Tibial nerve (tissue), 4 donors: ENCODE results near the gene C1QBP. TPM values are rescaled to one million over a fixed set of nuclear protein-coding genes. Genes with fewer than 3 reads are reported as not detected.
A peak's percentile ranks its signal among the peaks of the same experiment; 100 is the strongest.

Experiments used
- DNase-seq, 2 donors: peaks; one replicate each; pipeline ENCODE4 v3.0.0-alpha.2; 2019; ENCODE audit warnings: low spot score in 2 of 2
- H3K27ac ChIP-seq, 4 donors: fragments of 200-600 bp; sonication (generic) in 3 of 4; one replicate each; pipeline ENCODE4 v1.5.1; 2017 to 2019; ENCODE audit warnings: mild to moderate bottlenecking in 1 of 4
- H3K27me3 ChIP-seq, 2 donors: fragments of 200-600 bp; sonication (generic) in 1 of 2; one replicate each; pipeline versions ENCODE4 v1.5.1 to v1.6.0; 2017 to 2019
- H3K36me3 ChIP-seq, 3 donors: fragments of 200-600 bp; sonication (generic); one replicate each; pipeline ENCODE4 v1.5.1; 2018 to 2019
- H3K4me1 ChIP-seq, 4 donors: fragments of 200-600 bp; sonication (generic) in 3 of 4; one replicate each; pipeline ENCODE4 v1.5.1; 2017 to 2019
- H3K4me3 ChIP-seq, 4 donors: fragments of 200-600 bp; sonication (generic) in 3 of 4; one replicate each; pipeline ENCODE4 v1.5.1; 2017 to 2019; ENCODE audit warnings: mild to moderate bottlenecking in 1 of 4, moderate library complexity in 1 of 4
- H3K9me3 ChIP-seq, 4 donors: fragments of 200-600 bp; sonication (generic) in 3 of 4; one replicate each; pipeline ENCODE4 v1.5.1; 2017 to 2019
- CTCF ChIP-seq, 5 experiments: fragments of 200-600 bp in 3 of 5; fragments of 450-650 bp in 2 of 5; sonication (generic) in 3 of 5; IDR thresholded peaks; one replicate each; pipeline ENCODE4 v1.5.1; 2016 to 2019; ENCODE audit warnings: antibody characterized with exemption in 5 of 5, mild to moderate bottlenecking in 3 of 5, moderate library complexity in 2 of 5
- EP300 ChIP-seq, 2 donors: sonication (generic); formaldehyde crosslinking; IDR thresholded peaks; one replicate each; pipeline ENCODE4 v1.6.1; 2017; ENCODE audit warnings: antibody characterized with exemption in 2 of 2, mild to moderate bottlenecking in 1 of 2
- POLR2A ChIP-seq, 2 donors: fragments of 450-650 bp; IDR thresholded peaks; one replicate each; pipeline ENCODE4 v1.6.1; 2017; ENCODE audit warnings: antibody characterized with exemption in 2 of 2, mild to moderate bottlenecking in 2 of 2, moderate library complexity in 2 of 2
- WGBS, 2 donors: methylation state at CpG; one replicate each; pipeline ENCODE4 v1.1.5; 2018; 5-methylcytosine and 5-hydroxymethylcytosine counted together
- total RNA-seq, 4 donors: library from RNA; depleted of rRNA; stranded (reverse); fragments of >200 nt; gene quantifications; one replicate each; pipeline ENCODE4 v1.1.0, GENCODE V29; 2016

C1QBP gene
- total RNA-seq, 4 donors from 2014 or later = 62.7 to 103 (median 83.7) TPM

GRCh38 chr17:5418858-5419355 is 20.0 kb downstream of the C1QBP start:
- WGBS, 2 donors = 0 to 1% methylated on average over 26 of the region's 26 CpGs
- Histone ChIP-seq H3K9me3 (no peaks in the 10 kb centered on the region), H3K27ac (peak overlapping the region; percentile 49 to 96 (median 90)), H3K4me3 (peak overlapping the region; percentile 78 to 97 (median 90)), H3K36me3 (peaks cover 0 to 46% (median 0%) of the 10 kb centered on the region in 3 donors), H3K4me1 (peaks cover 0 to 46% (median 26%) of the 10 kb centered on the region in 4 donors), H3K27me3 (no peaks in the 10 kb centered on the region)
- TF ChIP-seq CTCF (IDR thresholded peaks at IDR 0.05) = no peak
- no peak for TF ChIP-seq POLR2A (IDR thresholded peaks at IDR 0.05)
- no peak for TF ChIP-seq EP300 (IDR thresholded peaks at IDR 0.05)
- DNase-seq = peak in 1 of 2 donors; percentile 11

- Histone ChIP-seq H3K9me3 (no peaks in the 10 kb centered on the region), H3K4me3 (no peak overlapping the region), H3K27me3 (no peaks in the 10 kb centered on the region), H3K27ac (no peak overlapping the region), H3K36me3 (peaks cover 0 to 46% (median 0%) of the 10 kb centered on the region in 3 donors), H3K4me1 (peaks cover 0 to 37% (median 26%) of the 10 kb centered on the region in 4 donors)
- no peak for DNase-seq
- 90 to 97% methylated on average over 2 of the region's 2 CpGs for WGBS, 2 donors
- no peak for TF ChIP-seq EP300 (IDR thresholded peaks at IDR 0.05)
- TF ChIP-seq POLR2A (IDR thresholded peaks at IDR 0.05) = no peak
- TF ChIP-seq CTCF (IDR thresholded peaks at IDR 0.05) = no peak
Observed at GRCh38 chr17:5416901-5417300, 22.1 kb downstream of the C1QBP start.

- Histone ChIP-seq H3K27ac (no peak overlapping the region), H3K9me3 (no peaks in the 10 kb centered on the region), H3K4me1 (peaks cover 0 to 25% (median 14%) of the 10 kb centered on the region in 4 donors), H3K36me3 (peaks cover 0 to 69% (median 8%) of the 10 kb centered on the region in 3 donors), H3K27me3 (no peaks in the 10 kb centered on the region), H3K4me3 (no peak overlapping the region)
- WGBS, 2 donors = 64 to 74% methylated on average over 4 of the region's 4 CpGs
- DNase-seq = no peak
- no peak for TF ChIP-seq CTCF (IDR thresholded peaks at IDR 0.05)
- TF ChIP-seq POLR2A (IDR thresholded peaks at IDR 0.05) = no peak
- TF ChIP-seq EP300 (IDR thresholded peaks at IDR 0.05) = no peak
Observed at GRCh38 chr17:5413682-5414081, 25.3 kb downstream of the C1QBP start.

- DNase-seq = no peak
- no peak overlapping the region for H3K4me3 ChIP-seq
- H3K4me1 ChIP-seq = no peaks in the 10 kb centered on the region
- TF ChIP-seq EP300 (IDR thresholded peaks at IDR 0.05) (no peak), CTCF (IDR thresholded peaks at IDR 0.05) (no peak), POLR2A (IDR thresholded peaks at IDR 0.05) (no peak)
- 92 to 95% methylated on average over 7 of the region's 7 CpGs for WGBS, 2 donors
- H3K36me3 ChIP-seq = peaks cover 0 to 98% (median 18%) of the 10 kb centered on the region in 3 donors
- no peak overlapping the region for H3K27ac ChIP-seq
- no peaks in the 10 kb centered on the region for H3K27me3 ChIP-seq
- no peaks in the 10 kb centered on the region for H3K9me3 ChIP-seq
Observed at GRCh38 chr17:5410594-5411272, 28.2 kb downstream of the C1QBP start.

- 82 to 83% methylated on average over 5 of the region's 5 CpGs for WGBS, 2 donors
- no peak for DNase-seq
- Histone ChIP-seq H3K4me1 (no peaks in the 10 kb centered on the region), H3K27ac (no peak overlapping the region), H3K27me3 (no peaks in the 10 kb centered on the region), H3K4me3 (no peak overlapping the region), H3K9me3 (no peaks in the 10 kb centered on the region), H3K36me3 (peaks cover 0 to 98% (median 25%) of the 10 kb centered on the region in 3 donors)
- TF ChIP-seq EP300 (IDR thresholded peaks at IDR 0.05) (no peak), CTCF (IDR thresholded peaks at IDR 0.05) (no peak), POLR2A (IDR thresholded peaks at IDR 0.05) (no peak)
Observed at GRCh38 chr17:5408186-5408585, 30.8 kb downstream of the C1QBP start.
